Activated gamma-delta T cell (primary cell): ENCODE measurements around the gene ATG4B.
"Not testable (repeated sequence)": the region's sequence is repeated elsewhere in the genome, so short reads cannot be mapped to it uniquely, and the experiment has no call there.

Source experiments
- DNase-seq: peaks from one replicate; lab custom pipeline; 2025; lab: John Stamatoyannopoulos, UW
- total RNA-seq, 2 donors: gene quantifications; one replicate each; lab custom pipeline; 2026; lab: John Stamatoyannopoulos, UW

Gene ATG4B
- total RNA-seq = 82.2 to 88.7 reads per million in 2 donors

DNA sequence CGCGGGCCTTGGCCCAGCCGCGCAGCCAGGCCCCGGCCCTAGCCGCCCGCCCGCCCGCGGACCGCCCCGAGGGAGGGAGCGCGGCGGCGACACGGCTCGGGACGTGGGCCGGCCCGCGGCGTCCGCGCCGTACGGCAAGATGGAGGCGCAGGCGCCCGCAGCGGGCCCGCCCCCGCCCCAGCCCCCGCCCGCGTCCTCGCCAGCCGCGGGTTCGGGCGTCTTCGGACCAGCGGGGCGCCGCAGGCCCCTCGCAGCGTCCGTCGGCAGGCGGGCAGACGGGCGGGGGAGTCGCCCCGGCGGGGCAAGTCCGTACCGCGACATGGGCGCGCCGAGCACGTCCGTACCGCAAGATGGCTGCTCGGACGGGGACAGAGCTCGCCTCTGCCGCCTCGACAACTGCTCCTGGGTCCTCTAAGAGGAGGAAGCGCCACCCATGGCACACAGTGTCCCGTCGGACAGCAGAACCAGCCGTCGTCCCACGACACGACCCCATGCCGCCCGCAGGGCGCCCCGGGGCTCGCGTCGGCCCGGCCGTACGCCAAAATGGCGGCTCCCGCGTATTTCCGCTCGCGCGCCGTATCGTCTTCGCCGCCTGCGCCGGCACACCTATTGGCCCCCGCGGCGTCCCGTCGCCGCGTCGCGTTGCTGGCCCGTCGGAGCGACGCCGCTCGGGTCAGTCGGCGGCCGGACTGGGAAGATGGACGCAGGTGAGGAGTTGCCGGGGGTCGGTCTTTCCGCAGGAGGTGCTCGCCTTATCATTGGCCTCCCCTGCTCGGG lies at the start of gene ATG4B, which contains the start of gene THAP4:
ATG4B (plus strand) TSS at position 676 of the 777 bp plus-strand sequence; CDS start at position 698, 22 bp downstream.
THAP4 (minus strand) TSS at position 141 of the 777 bp plus-strand sequence. CDS start 141 bp downstream, outside the sequence.
- DNase-seq = peak; percentile 68

DNA sequence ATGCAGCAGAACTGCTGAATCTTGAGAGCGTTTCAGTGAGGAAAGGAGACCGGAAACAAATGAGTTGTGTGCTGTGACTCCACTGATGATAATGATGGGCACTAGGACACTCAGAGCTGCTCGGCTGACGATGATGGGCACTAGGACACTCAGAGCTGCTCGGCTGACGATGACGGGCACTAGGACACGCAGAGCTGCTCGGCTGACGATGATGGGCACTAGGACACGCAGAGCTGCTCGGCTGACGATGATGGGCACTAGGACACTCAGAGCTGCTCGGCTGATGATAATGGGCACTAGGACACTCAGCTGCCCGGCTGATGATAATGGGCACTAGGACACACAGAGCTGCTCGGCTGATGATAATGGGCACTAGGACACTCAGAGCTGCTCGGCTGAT lies 47.6 kb upstream of the ATG4B start:
- DNase-seq = not testable (repeated sequence)

DNA sequence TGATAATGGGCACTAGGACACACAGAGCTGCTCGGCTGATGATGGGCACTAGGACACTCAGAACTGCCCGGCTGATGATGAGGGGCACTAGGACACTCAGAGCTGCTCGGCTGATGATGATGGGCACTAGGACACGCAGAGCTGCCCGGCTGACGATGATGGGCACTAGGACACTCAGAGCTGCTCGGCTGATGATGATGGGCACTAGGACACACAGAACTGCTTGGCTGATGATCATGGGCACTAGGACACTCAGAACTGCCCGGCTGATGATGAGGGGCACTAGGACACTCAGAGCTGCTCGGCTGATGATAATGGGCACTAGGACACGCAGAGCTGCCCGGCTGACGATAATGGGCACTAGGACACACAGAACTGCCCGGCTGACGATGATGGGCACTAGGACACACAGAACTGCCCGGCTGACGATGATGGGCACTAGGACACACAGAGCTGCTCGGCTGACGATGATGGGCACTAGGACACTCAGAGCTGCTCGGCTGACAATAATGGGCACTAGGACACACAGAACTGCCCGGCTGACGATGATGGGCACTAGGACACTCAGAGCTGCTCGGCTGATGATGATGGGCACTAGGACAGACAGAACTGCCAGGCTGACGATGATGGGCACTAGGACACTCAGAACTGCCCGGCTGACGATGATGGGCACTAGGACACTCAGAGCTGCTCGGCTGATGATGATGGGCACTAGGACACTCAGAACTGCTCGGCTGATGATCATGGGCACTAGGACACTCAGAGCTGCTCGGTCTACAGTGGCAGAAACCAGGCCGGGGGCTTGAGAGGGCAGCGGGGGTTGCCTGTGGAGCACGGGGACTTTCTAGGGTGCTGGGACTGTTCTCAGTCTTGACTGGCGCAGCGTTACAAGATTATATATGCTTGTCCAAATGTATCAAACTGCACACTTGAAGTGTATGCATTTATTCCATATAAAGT lies 46.7 kb upstream of the ATG4B start:
- not testable (repeated sequence) for DNase-seq

DNA sequence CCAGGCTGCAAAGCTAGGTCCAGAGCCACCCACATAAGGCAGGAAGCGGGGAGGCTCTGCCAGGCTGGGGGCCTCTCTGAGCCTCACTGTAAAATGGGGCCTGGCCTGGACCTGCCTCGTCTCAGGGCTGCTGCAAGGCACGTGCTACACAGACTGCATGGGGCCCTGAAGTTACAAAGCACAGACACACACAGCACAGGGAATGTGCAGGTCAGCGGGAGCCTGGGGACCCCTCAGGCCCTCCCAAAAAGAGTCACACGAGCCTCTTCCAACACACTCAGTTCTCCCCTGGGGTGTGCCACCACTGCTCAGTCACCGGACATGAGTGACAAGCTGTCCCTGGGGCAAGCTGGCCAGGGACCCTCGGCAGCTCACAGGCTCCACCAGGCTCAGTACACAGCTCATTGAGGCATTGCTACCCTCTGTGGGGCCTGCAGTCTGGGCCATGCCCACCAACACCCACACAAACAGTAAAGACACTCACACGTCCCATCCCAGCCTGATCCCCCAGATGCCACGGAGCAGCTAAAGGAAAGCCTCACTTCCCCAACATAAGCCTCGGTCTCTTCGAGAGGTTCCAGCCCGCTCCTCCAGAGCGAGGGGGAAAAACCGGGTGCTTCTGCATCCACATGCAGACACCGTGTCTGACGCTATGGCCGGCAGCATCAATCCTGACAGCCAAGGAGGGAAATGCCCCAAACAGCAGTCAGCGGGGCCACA lies 45.2 kb upstream of the ATG4B start:
- DNase-seq = no peak

DNA sequence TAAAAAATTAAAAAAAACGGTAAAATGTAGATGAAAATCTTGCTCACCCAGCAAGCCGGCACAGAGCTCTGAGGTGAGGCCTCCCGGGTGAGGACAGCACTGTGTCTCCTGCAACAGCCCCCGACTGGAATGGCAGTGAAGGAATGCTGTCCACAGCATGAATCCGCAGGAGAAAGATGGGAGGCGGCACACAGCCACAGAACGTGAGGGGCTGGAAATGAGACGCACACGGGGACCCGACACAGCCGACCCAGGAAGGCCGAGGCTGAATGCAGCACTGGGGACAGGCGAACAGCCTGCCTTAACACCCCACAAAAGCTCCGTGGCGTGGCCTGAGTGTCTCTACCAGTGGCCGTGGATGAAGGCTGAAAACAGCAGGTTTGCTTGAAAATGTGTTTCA lies 44.2 kb upstream of the ATG4B start:
- no peak for DNase-seq

DNA sequence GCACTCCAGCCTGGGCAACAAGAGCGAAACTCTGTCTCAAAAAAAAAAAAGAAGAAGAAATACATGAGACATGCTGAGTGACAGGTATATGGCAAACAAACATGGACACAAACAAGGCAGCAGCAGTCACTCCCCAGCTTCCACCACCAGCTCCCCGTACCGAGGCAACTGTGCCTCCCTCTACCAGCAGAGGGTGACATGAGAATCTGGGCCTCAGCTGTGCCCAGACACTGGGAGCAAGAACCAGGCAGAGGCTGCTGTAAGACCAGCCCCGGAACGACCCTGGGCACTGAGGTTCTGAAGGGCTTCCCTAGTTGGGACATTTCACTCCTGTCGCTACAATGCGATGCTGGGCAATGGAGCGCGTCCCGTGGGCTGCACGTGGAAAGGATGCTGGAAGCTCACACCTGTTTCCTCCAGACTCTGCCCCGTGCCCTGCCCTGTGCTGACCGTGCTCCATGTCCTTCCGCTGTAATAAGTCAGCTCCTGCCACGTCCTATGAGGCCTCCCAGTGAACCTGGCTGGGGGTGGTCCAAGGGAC lies 41.8 kb upstream of the ATG4B start:
- no peak for DNase-seq

DNA sequence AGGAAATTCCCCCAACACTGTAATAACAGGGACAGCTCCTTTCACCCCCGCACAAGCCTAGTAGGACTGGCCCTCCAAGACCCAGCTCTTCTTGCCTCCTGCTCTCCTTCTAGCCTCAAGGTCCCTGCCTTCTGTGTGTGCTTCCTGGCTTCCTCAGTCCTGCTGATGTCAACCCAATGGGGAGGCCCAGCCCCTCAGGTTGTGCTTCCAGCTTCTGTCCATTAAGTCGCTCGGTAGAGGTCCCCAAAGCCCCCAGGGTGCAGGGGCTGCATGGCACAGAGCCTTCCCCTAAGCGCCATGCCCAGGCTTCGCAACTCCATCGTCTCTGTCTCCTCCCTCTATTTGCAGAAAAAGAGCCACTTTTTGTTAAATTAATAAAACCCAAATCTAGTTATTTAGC lies 39.9 kb upstream of the ATG4B start:
- DNase-seq = no peak

DNA sequence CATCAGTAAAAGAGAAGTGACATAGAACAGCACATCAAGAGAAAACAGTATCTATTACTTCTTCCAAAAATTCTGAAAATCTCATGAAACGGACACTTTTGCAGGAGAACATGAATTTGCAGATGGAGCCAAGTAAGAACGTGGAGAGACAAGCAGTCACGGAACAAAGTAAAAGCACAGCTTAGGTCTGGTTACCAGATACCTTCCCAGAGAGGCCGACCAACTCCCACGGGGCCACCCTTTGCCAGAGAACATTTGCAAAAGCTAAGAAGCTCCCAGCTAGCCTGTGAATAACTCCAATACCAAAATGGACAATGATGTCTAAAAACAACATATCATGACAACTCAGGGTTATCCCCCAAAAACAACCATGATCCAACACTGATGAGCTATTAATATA lies 39.4 kb upstream of the ATG4B start:
- DNase-seq = no peak

DNA sequence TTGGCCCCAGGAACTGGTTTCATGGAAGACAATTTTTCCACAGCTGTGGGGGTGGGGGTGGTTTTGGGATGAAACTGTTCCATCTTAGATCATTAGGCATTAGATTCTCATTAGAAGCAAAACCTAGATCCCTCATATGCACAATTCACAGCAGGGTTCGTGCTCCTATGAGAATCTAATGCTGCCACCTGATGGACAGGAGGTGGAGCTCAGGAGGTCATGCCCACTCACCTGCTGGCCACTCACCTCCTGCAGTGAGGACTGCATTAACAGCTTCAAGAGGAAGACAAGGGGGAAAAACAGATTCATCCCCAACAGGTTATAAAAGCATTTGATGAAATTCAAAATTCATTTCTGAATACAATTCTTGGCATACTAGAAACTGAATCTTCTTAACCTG lies 39.0 kb upstream of the ATG4B start:
- DNase-seq = no peak

DNA sequence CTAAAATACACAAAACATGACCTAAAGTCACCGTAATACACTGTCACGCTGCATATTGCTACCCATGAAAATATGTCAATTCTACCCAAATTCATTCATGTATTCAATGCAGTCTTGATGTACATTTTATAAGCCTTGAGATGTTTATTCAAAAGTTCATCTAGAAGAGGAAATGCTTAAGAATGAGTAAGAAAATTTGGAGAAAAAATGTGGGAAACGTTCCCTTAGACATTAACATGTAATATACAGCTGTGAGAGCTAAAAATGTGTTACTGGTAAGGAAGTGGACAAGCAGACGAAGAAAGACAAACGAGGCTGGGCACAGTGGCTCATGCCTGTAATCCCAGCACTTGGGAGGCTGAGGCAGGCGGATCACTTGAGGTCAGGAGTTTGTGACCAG lies 37.9 kb upstream of the ATG4B start:
- no peak for DNase-seq

DNA sequence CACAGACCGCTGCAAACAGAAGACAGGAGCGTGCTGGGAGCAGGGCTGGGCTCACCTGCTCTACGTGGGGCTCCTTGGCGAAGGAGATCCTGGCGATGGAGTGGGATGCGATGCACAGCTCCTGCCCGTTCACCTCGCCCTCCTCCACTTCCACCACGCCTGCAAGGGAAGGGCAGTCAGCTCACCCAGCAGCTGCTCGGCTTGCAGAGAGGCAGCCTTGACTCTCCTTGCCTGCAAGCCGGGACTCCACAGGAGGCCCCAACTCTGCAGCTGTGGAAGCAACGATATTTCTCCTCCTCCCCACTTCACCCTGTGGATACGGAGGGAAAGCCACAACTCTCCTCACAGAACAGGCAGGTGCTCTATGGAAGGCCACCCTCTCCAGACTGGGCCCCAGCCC lies 35.7 kb upstream of the ATG4B start:
- no peak for DNase-seq

DNA sequence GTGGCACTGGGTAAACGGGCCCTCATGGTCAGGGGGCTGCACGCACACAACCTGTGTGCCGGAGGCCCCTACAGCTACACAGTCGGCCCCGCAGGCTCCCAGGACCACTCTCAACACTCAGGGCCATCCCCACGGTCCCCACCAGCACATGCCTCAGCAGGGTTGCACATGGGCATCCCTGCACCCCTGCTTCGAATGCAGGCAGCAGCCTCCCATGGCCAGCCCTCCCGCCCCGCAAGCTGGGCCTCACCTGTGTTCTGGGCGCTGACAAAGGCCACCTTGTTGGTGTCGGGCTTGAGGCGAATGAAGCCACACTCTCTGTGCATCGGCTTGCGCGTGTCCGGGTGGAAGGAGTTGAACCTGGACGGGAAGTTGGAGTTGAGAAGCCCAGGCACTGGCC lies 34.8 kb upstream of the ATG4B start:
- DNase-seq = no peak

DNA sequence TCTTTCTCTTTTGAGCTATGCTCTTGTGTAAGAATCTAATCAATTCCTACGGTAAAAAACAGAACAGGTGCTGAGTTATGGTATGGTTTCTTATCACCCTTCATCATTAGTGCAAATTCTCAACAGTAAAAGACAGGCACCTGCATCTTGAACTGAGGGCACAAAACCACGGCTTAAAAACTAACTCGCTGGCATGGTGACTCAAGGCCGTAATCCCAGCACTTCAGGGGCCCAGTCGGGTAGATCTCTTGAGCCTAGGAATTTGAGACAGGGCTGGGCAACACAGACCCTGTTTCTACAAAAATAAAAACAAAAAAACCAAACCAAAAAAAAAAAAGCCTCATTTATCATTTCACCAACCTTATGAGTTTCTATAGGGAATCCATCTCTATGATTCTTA lies 33.8 kb upstream of the ATG4B start:
- DNase-seq = no peak

DNA sequence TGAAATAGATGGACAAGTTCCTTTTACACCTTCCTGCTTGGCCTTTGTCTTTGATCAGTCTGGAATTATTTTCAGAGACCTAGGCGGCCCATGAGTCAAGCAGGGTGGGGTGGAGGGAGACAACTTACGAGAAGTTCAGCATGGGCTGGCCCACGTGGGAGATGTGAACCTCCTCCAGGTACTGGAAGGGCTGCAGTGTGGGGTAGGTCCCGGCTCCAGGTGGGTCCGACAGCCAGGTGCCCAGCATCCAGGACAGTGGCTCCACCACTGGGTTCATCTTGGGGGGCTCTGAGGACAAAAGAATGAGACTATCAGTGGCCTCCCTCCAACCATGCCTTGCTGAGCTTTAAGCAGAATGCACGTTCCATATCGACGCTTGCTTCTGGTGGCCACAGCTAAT lies 31.3 kb upstream of the ATG4B start:
- no peak for DNase-seq

DNA sequence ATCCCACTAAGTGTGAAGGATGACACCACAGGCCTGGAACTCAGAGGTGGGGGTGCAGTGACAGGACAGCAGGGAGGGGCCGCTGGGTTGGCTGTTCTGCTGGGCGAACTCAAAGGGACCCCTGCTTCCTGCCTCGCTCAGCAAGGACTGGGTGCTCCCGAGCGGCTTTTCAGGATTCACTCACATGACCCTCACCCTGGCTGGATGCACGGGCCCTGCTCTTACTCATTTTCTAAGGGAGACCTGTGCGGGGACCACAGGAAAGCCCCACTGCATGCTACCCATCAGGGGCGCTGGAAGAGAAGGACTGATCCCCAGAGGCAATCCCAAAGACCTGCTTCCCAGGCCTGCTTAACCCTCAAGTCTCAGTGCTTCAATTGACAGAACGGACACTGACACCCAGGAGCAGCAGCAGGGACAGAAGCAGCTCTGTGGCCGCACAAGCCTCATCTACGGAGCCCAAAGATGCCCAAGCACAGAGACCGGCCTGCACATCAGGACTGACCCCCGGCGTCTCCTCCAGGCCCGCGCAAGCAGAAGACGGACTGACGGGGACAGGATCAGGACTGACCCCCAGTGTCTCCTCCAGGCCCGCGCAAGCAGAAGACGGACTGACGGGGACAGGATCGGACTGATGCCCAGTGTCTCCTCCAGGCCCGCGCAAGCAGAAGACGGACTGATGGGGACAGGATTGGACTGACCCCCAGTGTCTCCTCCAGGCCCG lies 30.2 kb upstream of the ATG4B start:
- DNase-seq = no peak

DNA sequence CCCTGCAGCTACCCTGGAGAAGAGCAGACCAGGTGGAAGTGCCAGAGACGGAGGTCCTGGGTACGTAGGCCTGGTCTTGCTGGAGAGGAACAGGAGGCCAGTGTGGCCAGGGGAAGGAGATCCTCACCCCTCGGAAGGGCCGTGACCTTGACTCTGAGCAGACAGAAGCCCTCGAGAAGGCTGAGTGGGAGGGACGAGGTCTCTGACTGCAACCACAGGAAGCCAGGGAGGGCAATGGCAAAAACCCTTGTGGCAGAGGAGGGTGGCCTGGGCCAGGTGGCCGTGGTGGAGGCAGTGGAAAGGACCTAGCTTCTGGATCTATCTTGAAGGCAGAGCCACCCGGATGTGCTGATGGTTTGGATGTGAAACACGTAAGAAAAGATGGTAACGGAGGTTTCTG lies 28.6 kb upstream of the ATG4B start:
- DNase-seq = no peak

DNA sequence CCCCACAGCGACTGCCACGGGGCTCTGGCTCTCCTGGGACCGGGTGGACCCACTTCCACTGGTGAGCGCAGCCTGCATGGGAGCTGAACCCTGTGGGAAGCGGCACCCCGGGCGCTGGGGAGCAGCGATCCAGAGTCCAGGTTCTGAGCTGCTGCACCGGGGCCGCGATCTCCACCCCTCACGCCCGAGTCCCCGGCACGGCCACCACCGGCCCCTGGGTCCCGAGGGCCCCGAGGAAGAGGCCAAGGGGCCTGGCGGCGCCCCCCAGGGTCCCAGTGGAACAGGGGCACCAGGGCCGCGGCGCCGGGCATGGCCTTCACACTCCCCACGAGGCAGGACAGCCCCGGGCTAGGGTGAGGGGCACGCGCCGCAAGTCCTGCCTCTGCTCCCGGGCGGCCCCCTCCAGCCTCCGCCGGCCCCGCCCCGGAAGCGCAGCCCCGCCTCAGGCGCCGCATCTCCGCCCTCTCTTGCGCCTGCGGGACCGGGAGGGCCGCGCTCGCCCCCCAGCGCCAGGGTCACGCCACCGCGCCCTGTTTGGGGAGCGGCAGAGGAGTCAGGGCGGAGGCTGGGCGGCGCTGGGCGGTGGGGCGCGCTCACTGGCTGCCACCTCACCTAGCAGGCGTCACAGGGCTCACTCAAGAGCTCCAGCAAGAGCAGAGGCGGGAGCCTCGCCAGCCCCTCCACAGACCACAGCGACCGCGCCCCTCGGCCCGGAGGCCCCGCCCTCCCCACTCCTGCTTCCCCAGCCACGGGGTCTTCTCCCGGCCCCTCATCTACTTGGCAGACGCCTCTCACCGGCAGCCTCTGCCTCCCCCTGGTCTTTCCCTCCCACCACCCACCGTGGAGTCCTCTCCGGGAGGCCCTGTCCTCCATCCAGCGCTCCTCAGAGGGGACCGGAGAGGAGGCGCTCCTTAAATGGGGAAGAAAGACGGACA lies 27.4 kb upstream of the ATG4B start:
- peak; percentile 88 for DNase-seq

DNA sequence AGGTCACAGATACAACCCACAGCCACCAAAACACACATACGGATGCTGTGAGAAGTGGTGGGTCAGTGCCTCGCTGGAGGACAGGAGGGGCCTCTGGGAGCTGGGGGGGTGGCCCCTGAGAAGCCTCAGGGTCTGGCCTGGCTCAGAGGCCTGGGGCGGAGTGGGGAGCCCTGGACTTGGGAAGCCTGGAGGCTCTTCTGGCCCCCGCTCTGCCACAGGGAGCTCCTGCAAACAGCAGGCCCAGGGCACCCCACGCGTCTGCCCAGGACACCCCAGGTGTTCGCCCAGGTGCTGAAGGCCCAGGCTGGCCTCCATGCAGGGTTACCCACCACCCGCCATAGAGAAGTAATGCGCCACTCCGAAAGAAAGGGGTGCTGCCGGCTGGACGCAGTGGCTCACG lies 26.4 kb upstream of the ATG4B start:
- no peak for DNase-seq

DNA sequence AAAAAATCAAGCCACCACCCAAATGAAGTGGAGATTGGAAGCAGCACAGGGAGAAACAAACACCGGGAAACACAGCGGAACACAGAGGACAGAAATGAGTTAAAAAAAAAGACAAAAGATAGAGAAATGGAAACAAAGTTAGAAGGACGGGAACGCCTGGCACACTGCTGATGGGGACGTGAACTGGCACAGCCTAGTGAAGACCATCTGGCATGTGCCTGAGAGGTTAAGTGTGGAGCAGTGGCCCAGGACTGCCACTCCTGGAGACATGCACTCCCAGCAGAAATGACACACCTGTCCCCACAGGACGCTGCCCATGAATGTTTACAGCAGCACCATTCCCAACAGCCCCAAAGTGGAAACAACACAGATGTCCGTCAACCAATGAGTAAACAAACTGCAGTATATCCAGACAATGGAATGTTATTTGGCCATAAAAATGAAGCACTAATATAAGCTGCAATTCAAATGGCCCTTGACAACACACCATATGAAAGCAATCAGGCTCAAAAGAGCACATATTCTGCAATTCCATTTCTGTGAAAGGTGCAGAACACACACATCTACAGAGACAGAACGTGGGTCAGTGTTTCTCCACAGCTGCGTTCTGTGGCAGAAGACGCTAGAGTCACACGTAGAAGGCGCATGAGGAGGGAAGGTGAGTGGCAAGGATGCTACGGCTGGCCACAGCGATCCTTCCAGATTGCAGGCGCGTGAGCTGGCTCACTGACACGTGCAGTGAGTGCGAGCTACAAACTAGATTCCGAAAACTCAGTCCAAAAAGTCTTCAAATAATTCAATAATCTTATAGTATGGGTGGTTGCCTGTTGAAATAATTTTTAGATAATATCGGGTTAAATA lies 25.1 kb upstream of the ATG4B start:
- DNase-seq = no peak
